Tibial artery (tissue), 4 donors: ENCODE measurements around the gene SLC12A8.

Experiments used
- DNase-seq, 2 donors: peaks; one replicate each; pipeline ENCODE4 v3.0.0-alpha.2; 2019
- H3K27ac ChIP-seq, 2 donors: fragments of 200-600 bp; sonication (generic) in 1 of 2; 1 replicate in 1 of 2; 2 replicates in 1 of 2; pipeline ENCODE4 v1.5.1; 2018 to 2019; ENCODE audit warnings: mild to moderate bottlenecking in 1 of 2
- H3K27me3 ChIP-seq, 2 donors: fragments of 200-600 bp; sonication (generic) in 1 of 2; one replicate each; pipeline versions ENCODE4 v1.5.1 to v1.6.0; 2016 to 2019
- H3K36me3 ChIP-seq, 3 donors: fragments of 200-600 bp; sonication (generic) in 2 of 3; one replicate each; pipeline ENCODE4 v1.5.1; 2016 to 2019; ENCODE audit warnings: mild to moderate bottlenecking in 2 of 3
- H3K4me1 ChIP-seq, 4 donors: fragments of 200-600 bp; sonication (generic) in 2 of 4; 1 replicate in 3 of 4; 2 replicates in 1 of 4; pipeline ENCODE4 v1.5.1; 2016 to 2019
- H3K4me3 ChIP-seq, 2 donors: fragments of 200-600 bp; sonication (generic) in 1 of 2; 1 replicate in 1 of 2; 2 replicates in 1 of 2; pipeline ENCODE4 v1.5.1; 2018 to 2019; ENCODE audit warnings: mild to moderate bottlenecking in 2 of 2
- H3K9me3 ChIP-seq, 3 donors: fragments of 200-600 bp; sonication (generic) in 1 of 3; one replicate each; pipeline ENCODE4 v1.5.1; 2016 to 2019
- CTCF ChIP-seq, 2 experiments: fragments of 200-600 bp in 1 of 2; fragments of 450-650 bp in 1 of 2; IDR thresholded peaks; one replicate each; pipeline ENCODE4 v1.5.1; 2017 to 2019; ENCODE audit warnings: antibody characterized with exemption in 2 of 2, mild to moderate bottlenecking in 1 of 2, moderate library complexity in 1 of 2
- intact Hi-C: fragments of 100-400 bp; cut with DNase I; formaldehyde crosslinking; loops from one replicate; pipeline ENCODE4 v1.15.0; 2023; ENCODE audit warnings: low total_unique reads

Gene SLC12A8

GRCh38 chr3:125144653-125145314 lies 67.8 kb downstream of the SLC12A8 start:
- Histone ChIP-seq H3K27me3 (no peaks in the 10 kb centered on the region), H3K36me3 (no peaks in the 10 kb centered on the region), H3K9me3 (no peaks in the 10 kb centered on the region), H3K4me1 (peaks cover 0 to 69% (median 59%) of the 10 kb centered on the region in 4 donors), H3K4me3 (no peak overlapping the region), H3K27ac (no peak overlapping the region)
- no peak for DNase-seq
- intact Hi-C loops = loop anchor here (10.0 kb wide), 1 partner anchor 90 kb away; the partner anchor contains the start of gene HEG1
- no peak for TF ChIP-seq CTCF (IDR thresholded peaks at IDR 0.05)

GRCh38 chr3:125143982-125144652 lies 68.4 kb downstream of the SLC12A8 start:
- H3K9me3 ChIP-seq = no peaks in the 10 kb centered on the region
- no peak overlapping the region for H3K27ac ChIP-seq
- no peak for DNase-seq
- no peak overlapping the region for H3K4me3 ChIP-seq
- no peaks in the 10 kb centered on the region for H3K36me3 ChIP-seq
- H3K4me1 ChIP-seq = peaks cover 0 to 65% (median 54%) of the 10 kb centered on the region in 4 donors
- H3K27me3 ChIP-seq = no peaks in the 10 kb centered on the region
- no peak for TF ChIP-seq CTCF (IDR thresholded peaks at IDR 0.05)
- intact Hi-C loops = loop anchor here (10.0 kb wide), 1 partner anchor 89 kb away; the partner anchor contains the start of gene HEG1

- intact Hi-C loops = loop anchor here (10.0 kb wide), 1 partner anchor 89 kb away; the partner anchor contains the start of gene HEG1
Observed at GRCh38 chr3:125143538-125143937, 69.0 kb downstream of the SLC12A8 start.

GRCh38 chr3:125142940-125143339 lies 69.6 kb downstream of the SLC12A8 start:
- no peak for DNase-seq
- H3K4me1 ChIP-seq = peaks cover 0 to 54% (median 43%) of the 10 kb centered on the region in 4 donors
- H3K36me3 ChIP-seq = no peaks in the 10 kb centered on the region
- intact Hi-C loops = loop anchor here (10.0 kb wide), 1 partner anchor 88 kb away; the partner anchor contains the start of gene HEG1
- H3K27ac ChIP-seq = peak overlapping the region in 1 of 2 donors; percentile 69
- H3K4me3 ChIP-seq = no peak overlapping the region
- H3K27me3 ChIP-seq = no peaks in the 10 kb centered on the region
- TF ChIP-seq CTCF (IDR thresholded peaks at IDR 0.05) = no peak
- H3K9me3 ChIP-seq = no peaks in the 10 kb centered on the region

More at GRCh38 chr3:125143538-125143937, 69.0 kb downstream of the SLC12A8 start:
- no peaks in the 10 kb centered on the region for H3K36me3 ChIP-seq
- no peak overlapping the region for H3K4me3 ChIP-seq
- H3K9me3 ChIP-seq = no peaks in the 10 kb centered on the region
- no peak for TF ChIP-seq CTCF (IDR thresholded peaks at IDR 0.05)
- H3K4me1 ChIP-seq = peaks cover 0 to 60% (median 48%) of the 10 kb centered on the region in 4 donors
- no peak for DNase-seq
- no peaks in the 10 kb centered on the region for H3K27me3 ChIP-seq
- H3K27ac ChIP-seq = peak overlapping the region in 1 of 2 donors; percentile 12

- Histone ChIP-seq H3K4me3 (peak overlapping the region in 1 of 2 donors; percentile 57), H3K27me3 (no peaks in the 10 kb centered on the region), H3K27ac (peak overlapping the region; percentile 65 to 69), H3K9me3 (no peaks in the 10 kb centered on the region), H3K36me3 (no peaks in the 10 kb centered on the region), H3K4me1 (peaks cover 0 to 51% (median 42%) of the 10 kb centered on the region in 4 donors)
- intact Hi-C loops = loop anchor here (10.0 kb wide), 1 partner anchor 88 kb away; the partner anchor contains the start of gene HEG1
- no peak for DNase-seq
- no peak for TF ChIP-seq CTCF (IDR thresholded peaks at IDR 0.05)
Observed at GRCh38 chr3:125142420-125142778, 70.1 kb downstream of the SLC12A8 start.
